8988T (cell line): Measurements from ENCODE around the gene ATP11A.
"Not testable (repeated sequence)": the region's sequence is repeated elsewhere in the genome, so short reads cannot be mapped to it uniquely, and the experiment has no call there.

Source experiments
- DNase-seq: peaks from one replicate; pipeline ENCODE4 v3.0.0; 2011

ATP11A gene

DNA sequence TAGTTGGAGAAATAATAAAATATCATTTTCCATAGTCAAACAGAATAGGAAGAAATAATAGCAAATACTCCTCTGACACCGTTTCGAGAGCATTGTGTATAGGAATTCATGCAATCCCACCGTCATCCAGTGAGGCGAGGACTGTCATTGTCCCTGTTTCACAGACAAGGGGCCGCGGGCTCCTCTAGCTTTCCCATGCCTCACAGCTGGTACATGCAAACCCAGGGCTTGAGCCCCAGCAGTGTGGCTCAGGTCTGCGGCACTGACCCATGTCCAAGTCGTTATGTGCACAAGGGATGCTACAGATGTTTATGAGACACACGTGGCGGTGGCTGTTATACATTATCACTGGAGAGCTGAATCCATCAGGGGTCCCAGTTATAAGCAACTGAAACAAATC lies 18.5 kb upstream of the ATP11A start:
- DNase-seq = no peak

DNA sequence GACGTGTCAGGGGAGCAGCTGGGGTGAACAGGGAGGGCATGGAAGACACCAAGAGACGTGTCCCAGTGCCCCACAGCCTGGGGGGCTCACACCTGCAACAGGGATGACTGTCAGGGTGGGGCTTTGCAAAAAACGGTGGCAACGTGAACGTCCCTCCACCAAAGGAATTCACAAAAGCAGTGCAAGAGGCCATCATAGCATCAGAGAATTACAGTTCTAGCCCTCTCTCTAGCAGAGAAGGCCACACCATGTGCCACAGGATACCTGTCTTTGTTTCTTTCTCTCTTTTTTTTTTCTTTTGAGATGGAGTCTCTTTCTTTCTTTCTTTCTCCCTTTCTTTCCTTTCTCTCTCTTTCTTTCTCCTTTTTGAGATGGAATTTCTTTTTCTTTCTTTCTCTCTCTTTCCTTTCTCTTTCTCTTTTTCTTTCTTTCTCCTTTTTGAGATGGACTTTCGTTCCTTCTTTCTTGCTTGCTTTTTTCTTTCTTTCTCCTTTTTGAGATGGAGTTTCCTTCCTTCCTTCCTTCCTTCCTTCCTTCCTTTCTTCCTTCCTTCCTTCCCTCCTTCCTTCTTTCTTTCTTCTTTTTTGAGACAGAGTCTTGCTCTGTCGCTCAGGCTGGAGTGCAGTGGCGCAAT lies 17.1 kb upstream of the ATP11A start:
- DNase-seq = no peak

DNA sequence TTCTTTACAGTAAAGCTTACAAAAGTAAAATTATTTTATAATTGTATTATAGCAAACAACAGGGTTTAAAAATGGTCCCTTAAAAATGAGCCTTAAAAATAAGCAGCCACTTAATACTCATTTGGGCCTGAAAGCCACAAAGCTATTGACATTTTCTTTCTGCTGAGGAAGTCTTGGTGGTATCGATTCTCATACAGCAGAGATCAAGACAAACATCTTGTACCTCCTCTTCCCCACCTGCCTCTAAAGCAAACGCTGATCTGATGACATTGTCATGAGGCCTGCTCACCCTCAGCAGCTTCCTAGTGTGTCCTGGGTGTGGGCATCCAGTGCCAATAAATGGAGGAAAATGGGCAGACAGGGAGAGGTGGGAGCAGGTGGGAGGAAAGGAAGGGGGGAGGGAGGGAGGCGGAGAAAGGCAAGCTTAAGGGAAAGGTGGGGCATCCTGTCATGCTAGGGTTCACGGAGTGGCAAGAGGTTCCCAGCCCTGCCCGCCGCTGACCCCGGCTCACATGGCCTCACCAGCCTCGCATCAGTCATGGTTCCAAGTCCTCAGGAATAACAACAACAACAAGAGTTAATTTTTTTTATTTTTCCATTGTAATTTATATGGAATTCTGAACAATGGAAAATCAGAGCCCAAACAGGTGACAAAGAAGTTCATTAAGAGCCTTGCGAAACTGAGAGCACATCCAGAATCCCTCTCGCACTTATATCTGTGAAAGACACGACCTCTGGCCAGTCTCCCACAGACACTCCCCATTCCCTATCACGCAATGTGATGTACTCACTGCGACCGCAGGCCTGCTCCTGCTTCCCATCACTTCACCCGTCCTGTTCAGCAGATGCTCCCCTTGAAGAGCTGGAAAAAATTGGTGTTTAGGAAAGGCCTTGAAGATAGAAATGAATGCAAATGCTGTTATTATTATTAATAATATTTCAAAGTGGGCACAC lies 15.1 kb upstream of the ATP11A start:
- DNase-seq = no peak

DNA sequence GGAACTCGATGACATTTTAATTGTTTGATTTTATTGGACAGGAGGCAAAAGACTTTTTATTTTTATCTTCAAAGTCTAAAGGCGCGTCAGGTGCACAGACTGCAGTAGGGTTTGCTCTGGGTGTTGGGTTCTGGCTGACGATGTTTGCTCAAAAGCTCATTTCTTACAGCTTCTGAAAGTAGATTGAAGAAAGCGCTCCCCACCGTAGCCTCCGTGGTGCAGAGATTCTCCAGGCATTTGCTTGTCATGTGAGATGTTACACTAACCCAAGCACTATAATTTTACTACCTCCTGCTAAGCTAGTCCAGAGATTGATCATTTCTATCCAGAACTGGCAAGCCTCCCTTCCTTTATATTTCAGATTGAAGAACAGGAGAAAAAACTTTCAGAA lies 14.5 kb upstream of the ATP11A start:
- DNase-seq = no peak

DNA sequence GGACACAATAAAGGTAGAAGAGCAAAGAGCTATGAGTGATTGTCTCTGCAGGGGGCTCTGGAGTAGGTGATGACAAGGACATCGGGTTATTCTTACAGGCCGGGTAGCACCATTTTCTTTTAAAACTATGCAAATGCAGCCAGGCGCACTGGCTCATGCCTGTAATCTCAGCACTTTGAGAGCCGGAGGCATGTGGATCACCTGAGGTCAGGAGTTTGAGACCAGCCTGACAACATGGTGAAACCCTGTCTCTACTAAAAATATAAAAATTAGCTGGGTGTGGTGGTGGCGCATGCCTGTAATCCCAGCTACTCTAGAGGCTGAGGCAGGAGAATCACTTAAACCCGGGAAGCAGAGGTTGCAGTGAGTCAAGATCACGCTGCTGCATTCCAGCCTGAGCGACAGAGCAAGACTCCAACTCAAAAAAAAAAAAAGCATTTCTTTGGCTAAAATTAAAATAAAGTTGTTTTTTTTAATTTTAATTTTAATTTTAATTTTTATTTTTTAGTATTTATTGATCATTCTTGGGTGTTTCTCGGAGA lies 12.3 kb upstream of the ATP11A start:
- DNase-seq = not testable (repeated sequence)

DNA sequence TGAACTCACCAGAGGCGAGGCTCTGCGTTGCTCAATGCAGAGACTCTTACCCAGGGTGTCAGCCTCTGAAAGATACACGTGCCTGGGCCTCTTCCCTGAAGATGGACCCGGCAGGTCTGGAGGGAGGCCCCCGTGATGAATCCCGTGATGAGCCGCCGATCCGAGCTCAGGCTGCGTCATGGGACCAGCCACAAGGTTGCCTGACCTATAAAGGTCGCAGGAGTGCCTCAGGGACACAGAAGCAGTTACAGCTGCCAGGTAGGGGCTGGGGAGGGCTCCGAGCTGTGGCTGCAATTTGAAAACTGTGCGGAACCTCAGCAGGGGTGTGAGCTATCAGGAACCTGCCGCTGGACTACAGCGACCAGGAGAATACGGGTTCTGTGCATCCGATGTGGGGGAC lies 10.5 kb upstream of the ATP11A start:
- no peak for DNase-seq

DNA sequence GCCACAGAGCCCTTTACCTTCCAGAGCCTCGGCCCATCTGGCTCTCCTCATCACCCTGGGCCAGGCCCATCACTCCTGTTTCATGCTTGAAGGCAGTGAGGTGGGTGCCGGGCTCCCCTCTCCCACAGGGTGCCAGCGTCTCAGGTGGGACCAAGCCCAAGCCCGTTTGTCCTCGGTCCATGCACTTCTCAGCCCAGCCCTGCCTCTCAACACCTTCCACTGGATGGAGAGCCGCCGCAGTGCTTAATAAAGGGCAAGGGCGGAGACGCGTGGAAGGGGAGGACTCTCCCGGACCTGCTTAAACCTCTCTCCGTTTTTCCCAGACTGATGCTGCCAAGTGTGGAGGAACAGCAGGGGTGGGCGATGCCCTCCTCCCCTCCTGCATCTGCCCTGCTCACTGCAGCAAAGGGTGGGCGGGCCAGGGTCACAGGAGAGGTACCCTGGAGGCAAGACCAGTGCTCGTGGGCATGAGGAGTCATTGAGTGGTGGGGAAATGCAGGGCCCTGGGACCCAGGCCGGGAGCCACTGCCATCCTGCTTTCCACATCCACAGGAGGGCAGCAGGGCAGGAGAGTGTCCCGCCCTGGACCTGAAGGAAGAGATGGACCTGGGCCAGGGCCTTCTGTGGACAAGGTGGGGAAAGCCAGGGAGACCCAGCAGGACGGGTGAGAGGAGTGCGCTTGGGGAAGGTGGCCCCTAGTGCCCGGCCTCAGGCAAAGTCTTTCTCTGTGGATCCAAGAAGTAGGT lies 9.7 kb upstream of the ATP11A start:
- DNase-seq = no peak

DNA sequence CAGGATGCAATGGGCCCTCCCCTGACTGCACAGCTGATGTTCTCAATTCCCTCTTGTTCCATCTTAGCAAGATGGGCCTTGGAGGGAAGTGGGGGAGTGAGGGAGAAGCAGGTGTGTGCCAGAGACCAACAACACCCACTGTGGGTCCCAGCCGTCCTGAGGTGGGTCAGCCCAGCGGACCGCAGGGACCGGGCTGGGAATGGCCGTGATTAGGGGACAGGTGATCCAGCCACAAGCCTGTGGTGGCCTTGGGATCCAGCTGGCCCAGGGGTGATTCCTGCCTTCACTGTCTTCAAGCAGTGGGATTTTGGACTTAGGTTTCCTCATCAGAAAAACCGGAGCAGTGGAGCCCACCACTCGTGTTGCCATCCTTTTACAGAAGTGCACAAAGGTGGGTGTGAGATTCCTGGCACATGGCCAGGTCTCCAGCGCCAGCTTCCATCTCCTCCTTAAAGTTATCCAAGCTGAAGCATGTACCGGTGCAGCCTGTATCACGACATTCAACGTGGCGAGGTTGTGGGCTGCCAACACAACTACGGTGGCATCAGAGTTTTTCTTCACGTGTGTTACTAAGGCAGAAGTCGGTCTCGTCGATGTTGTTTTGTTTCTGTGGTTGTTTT lies 9.0 kb upstream of the ATP11A start:
- DNase-seq = no peak

DNA sequence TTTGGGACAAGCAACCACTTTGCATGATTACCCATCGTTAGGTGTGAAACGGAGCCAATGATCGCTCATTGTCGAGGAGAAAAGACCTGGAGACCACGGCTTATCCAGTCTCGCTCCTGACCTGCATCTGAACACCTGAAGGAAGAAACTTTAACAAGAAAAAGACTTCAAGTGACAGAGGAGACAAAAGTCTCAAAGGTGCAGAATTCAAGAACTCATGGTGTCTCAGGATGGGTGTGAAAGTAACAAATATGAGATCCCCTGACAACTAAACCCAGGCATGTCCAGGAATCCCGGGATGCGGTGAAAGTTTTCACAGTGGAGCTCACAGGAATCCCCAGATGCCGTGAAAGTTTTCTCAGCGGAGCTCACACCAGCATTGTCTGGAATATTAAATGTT lies 6.3 kb upstream of the ATP11A start:
- no peak for DNase-seq

DNA sequence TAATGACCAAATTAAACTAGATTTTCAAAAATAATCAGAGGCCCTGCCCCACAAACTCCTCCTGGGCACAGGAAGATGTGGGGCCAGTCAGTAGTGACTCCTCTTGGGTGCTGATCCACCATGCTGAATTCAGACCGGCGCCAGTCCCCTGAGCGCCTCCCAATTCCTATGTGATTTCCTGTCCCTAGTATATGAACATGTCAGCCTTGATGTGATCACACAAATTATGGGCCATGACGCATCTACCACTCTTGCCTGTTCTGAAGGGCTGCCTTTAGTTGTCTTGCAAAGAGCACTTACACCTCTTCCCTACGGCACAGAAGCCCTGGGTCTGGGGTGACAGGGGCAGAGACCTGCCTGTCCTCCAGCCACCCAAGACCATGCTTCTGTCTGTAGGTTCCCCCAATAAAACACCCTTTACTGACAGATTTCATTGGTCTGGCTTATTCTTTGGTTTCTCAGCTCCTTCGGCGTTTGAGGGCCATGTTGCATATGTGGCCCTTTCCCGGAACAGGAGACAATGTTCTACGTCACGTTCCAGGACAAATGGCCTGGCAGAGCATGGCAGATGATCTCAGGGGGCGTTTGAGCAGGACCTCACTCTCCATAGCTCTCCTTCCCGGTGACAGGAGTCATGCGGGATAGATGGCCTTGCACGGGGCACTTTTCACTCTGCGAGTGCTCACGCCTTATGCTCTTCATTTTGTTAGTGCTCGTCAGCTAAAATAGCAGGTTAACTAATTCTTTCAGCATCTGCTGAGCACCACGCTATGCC lies 5.6 kb upstream of the ATP11A start:
- no peak for DNase-seq

DNA sequence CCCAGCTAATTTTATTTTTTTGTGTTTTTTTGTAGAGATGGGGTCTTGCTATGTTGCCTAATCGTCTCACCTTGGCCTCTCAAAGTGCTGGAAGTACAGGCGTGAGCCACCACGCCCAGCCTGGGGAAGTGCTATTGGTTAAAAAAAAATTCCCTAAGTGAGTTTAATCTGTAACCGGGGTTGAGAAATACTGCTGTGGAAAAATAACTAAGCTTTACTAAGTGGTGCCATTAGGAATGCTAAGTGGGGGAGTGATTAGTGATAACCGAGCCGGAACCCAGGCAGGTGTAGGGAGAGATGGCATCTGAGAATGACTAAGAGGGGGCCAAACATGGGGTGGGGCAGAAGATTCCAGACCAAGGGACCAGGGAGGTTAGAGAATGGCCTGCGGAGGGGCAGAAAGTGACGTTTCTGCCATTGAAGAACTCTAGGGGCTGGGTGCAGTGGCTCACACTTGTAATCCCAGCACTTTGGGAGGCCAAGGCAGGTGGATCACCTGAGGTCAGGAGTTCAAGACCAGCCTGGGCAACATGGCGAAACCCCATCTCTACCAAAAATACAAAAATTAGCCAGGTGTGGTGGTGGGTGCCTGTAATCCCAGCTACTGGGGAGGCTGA lies 4.5 kb upstream of the ATP11A start:
- DNase-seq = not testable (repeated sequence)

DNA sequence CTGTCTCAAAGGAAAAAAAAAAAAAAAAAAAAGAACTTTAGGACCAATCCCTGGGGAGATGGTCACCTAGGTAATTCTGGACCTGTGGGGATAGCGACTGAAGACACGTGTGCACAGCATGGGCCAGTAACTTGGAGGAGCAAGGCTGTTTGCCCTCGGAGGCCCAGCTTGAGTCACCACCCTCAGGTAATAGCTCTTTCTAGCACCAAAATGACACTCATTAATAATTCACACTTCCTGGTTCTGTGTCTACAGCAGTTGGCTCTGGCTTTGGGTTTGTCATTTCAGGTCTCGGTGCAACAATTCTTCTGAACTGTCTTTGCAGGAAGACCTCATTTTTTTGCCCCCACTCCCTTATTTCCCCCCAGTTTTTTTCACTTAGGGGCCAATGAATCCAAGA lies 3.9 kb upstream of the ATP11A start:
- DNase-seq = no peak

DNA sequence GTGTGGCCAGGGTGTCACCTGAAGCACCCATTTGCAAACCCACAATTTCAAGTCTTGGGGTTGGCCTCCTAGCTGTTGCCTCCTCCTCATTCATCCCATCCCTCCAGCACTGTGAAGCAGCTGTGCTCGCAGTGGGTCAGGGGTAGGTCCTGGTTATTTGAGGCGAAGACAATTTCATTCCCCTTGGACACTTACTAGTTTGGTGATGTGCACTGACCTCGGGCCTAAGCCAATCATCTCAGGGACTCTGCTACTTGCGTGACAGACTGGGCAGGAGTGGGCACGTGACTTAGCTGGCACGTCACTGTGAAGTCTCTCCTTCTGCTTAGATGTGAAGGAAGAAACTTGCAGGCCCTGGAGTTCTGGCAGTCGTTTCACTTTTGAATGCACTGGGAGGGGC lies 3.5 kb upstream of the ATP11A start:
- no peak for DNase-seq

DNA sequence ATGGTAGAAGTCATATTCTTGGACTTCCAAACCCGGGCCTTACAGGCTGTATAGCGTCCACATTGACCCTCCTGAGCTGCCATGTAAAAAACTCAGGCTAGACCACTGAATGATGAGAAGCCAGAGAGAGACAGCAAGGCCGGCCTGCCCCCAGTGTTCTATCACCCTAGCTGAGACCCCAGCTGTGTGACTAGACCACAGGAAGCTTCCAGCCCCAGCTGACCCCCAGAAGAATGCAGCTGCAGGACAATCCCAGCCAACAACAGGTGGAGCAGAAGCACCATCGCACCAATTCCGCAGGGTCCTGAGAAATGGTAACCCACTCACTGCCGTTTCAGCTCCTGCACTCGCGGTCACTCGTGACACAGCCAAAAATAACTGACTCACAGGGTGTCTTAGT lies 2.9 kb upstream of the ATP11A start:
- no peak for DNase-seq

DNA sequence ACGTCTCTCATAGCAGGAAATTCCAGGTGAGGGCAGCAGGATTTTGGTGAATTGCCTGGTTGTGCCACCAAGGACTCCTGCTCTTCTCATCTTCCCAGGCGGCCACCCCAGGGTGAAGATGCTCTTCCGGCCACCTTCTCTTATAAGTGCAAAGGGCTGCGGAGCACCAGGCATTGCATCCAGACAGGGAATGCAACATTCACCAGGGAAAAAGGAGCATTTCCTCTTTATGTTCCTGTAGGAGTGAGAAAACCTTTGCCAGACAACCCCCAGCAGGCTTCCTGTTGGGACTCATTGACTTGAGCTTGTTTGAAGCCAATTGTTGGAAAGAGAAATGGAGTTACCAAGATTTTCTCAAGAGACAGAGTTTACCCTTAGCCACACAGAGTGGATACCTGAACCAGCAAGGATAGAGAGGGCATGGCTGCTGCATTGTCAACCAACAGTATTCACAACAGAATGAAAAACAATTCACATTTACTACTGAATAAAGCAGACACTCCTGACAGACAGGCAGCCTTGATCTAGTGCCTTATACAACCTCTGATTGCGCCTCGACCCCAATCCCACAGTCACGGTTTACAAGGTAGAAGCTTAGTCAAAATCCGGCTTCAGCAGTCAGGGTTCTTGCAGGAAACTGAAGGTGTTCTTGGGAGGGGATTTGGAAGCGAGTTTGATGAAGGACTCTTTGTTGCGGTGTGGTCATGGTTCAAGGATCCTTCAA lies 1.8 kb upstream of the ATP11A start:
- DNase-seq = no peak

DNA sequence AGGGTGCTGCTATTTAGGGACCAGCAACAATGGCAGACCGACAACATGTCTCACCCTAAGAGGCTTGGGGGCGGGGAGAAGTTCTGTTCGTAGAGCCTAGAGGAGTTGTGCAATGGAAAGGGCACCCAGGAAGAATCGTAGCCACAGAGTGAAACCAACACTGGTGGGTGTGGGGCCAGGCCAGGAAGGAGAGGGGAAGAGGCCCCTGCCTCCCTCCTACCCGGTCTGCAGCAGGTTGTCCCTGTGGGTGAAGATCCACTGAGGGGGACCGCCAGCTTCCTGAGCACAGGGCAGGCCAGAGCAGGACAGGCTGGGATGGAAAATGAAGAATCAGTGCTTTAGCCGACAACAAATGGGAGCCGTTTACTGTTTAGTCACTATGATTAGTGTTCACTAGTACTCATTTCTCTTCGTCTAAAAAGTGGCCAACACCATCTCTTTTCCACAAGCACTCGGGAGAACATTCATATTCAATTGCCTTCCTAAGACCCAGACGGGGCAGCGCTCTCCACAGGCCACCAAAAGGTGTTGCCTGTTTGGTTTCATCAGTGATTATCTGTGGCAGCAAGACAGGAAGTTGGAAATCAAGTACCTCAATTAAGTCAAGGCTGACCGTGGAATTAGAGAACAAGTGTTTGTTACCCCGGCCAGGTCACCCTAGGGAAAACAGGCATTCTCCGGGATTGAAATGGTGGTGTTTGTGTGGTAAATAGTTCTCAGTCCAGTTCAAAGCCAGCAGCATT lies 1.1 kb upstream of the ATP11A start:
- no peak for DNase-seq

DNA sequence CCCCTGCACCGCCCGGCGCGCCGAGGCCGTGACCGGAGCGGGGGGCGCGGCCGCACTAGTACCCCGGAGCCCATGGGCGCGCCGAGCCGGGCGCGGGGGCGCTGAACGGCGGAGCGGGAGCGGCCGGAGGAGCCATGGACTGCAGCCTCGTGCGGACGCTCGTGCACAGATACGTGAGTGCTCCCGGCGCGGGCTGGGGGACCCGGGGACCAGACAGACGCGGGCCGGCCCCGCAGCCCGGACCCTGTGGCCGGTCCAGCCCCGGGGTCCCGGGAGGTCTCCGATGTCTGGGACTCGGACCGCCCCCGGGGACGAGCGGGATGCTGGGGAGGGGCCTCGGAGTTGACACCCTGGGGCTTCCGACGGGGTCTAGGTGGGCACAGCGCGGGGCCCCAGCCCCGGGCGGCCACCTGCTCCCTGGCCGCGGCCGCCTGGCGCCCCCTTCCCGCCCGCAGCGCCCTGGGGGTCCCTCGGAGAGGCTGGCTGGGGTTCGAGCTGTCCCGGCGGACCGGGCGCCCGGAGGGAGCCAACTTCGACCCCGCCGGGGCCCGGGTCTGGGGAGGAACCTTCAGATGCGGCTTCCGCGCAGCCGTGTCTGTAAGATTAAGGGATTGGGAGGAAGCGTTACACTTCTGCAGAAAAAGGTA lies 568 bp downstream of the ATP11A start:
- peak; percentile 56 for DNase-seq

DNA sequence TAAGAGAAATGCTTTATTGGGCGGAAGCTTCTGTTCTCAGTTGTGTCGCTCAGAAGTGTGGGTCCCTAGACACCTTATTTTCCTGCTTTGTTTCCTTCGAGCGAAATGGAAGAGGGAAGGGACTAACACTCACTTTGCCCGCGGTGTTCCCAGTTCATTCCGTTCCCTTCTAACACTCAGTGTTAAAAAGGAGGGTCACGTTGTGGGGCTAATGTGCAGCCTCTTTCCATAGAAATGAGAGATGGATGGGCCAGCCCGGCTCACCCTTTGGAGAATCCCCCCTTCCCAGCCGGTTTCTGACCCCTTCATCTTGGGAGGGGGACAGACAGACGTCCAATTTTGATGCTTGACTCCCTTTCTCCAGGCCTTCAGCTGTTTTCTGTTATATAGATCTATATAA lies 2.3 kb downstream of the ATP11A start:
- DNase-seq = no peak

DNA sequence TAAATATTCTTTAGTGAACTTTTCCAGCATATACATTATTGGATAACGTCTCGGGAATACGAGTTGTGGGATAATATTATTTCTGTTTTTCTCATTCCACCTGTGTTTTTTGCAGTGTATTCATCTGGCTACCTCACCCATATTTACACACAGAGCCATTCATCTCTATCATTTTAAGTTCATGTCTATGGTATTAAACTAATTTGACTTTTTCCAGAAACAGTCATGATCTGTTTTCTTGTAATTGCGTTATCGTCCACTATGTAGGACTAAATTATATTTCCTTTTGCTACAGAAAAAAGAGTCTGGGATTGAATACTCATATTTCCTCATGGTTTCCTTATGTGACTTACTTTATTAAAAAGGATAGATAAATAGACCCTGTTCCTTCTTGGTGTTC lies 2.7 kb downstream of the ATP11A start:
- DNase-seq = no peak
